Stimulated activated CD4-positive, alpha-beta T cell treated with anti-CD3 and anti-CD28 coated beads, Interleukin-2, amount 100 ng/mL, for 24 hours (primary cell): Measurements from ENCODE around the gene CAMK2B.

ENCODE experiments used
- DNase-seq, 2 donors: peaks; one replicate each; pipeline ENCODE4 v3.0.0-alpha.2; 2020

Gene CAMK2B

DNA sequence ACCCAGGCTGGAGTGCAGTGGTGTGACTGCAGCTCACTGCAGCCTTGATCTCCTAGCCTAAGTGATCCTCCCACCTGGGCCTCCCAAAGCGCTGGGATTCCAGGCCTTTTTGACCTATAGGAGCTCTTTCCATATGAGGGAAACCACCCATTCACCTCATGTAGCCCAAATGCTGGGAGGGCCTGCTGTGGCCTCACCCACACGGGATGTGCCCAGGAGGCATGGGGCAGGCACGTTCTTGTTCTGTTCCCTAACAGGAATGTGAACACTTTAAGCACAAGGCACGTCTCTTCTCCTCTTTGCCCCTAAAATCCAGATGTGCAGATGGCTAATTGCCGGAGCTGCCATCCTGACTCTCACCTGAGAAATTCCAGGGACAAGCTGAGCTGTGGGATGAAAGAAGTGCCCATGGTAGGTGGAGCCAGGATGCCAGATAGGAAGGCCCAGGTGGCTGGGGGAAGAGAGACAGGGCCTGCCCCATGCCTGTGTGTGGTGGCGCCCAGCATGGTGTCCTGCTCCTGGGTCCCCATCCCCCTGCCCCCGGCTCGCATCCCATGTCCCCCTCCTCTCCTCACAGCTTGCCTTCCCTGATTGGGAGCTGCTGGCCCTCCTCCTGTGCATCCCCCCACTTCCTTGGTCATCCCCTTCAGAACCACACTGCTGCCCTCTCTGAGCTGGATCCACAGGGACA lies 17.3 kb downstream of the CAMK2B start:
- DNase-seq = no peak

DNA sequence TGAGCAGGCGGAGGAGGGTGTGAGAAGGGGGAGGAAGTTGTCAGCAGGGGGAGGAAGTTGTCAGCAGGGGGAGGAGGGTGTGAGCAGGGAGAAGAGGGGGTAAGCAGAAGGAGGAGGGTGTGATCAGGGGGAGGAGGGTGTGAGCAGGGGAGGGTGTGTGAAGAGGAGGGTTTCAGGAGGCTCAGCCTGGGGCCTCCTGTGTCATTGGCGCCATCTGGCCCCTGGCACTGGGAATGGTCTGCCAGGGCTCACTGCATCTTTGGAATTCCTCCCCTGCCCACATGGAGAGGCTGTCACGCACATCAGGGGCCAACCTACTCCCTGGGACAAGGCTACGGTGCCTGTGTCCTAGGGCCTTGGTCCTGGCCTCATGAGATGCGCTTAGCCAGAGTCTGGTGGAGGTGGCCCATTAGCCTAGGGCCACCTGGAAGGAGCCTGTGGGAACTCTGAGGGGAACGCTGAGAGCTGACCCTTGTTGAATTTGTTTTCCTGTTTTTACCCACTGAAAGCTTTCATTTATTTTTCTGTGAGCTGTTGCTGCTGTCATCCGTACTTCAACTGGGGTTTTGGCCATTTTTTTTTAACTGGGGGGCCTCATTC lies 18.0 kb downstream of the CAMK2B start:
- peak in 1 of 2 donors; percentile 29 for DNase-seq

DNA sequence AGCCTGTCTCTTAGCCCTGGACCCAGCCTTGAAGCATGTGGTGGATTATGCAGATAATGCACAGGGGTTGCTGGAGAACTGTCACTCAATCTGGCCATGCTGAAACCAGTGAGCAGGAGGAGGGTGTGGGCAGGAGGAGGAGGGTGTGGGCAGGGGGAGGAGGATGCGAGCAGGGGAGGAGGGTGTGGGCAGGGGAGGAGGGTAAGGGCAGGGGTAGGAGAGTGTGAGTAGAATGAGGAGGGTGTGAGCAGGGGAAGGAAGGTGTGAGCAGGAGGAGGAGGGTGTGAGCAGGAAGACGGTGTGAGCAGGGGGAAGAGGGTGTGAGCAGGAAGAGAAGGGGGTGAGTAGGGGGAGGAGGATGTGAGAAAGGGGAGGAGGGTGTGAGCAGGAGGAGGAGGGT lies 18.8 kb downstream of the CAMK2B start:
- DNase-seq = no peak

DNA sequence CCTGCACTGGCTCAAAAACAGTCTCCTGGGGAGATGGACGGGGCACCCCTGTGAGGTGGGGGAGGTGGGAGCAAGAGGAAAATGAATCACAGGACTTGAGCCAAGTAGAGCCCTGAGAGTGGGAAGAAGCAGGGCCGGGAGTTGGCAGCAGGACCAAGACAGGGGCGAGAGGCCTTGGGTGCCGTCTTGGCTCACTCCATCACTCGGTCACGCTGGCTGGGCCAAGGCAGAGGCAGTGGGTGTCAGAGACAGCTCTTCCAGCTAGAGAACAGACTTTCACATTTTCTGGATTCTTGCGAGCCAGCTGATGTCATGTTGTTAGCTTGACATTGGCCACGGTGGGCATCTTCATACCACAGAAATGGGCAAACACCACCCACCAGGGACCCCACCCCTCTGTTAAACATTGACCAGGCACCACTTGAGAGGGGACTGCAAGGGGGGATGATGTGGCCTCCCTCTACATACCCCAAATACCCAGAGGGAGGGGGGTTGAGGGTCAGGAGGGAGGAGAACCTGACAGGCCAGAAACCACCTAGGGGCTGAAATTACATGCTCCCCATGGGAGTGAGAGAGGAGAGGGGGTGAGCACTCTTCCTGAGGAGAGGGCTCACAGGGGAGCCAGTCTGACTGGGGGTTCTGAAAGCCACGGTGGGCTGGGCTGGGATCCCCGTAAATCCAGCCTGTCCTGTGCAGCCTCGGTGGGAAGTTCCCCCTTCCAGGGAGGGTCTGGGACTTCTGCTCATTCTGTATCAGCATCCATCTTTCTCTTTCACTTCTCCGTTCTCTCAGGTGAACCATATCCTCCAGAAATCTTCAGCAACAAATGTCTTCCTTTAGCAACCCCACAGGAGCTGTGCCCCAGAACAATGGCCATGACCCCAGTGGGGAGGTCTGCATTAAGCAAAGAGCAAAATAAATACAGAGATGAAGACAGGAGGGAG lies 19.6 kb downstream of the CAMK2B start:
- DNase-seq = no peak

DNA sequence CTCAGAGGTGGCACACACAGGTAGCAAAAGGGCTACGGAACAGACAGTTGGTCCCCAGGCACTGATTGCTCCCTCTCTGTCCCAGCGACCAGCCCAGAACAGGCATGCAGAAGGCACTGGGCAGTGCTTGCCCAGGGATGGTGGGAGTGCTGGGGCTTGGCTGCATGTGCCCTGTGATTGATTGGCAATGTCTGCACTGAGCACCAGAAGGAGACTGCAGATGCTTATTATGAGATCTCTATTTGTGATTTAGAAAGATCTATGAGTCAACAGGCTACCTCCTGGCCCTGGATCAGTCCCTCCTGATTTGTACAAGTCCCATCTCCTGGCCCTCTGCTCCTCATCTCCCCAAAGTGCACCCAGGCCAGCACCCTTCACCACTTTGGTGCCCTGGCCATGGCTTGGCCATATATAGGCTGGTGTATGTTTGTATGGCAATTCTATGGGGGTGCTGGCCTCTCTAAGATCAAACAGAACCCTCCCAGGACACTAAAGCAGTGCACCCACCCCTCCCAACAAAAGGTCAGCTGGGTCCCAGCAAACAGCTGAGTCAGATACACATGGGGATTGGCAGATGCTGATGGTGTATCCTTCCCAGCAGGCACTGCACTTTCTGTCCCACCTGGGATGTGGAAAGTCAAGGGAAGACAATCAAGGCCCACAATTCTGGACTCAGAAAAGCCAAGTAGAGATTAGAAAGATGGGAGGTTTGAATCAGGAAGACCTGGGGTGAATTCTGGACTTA lies 30.9 kb downstream of the CAMK2B start:
- DNase-seq = no peak

DNA sequence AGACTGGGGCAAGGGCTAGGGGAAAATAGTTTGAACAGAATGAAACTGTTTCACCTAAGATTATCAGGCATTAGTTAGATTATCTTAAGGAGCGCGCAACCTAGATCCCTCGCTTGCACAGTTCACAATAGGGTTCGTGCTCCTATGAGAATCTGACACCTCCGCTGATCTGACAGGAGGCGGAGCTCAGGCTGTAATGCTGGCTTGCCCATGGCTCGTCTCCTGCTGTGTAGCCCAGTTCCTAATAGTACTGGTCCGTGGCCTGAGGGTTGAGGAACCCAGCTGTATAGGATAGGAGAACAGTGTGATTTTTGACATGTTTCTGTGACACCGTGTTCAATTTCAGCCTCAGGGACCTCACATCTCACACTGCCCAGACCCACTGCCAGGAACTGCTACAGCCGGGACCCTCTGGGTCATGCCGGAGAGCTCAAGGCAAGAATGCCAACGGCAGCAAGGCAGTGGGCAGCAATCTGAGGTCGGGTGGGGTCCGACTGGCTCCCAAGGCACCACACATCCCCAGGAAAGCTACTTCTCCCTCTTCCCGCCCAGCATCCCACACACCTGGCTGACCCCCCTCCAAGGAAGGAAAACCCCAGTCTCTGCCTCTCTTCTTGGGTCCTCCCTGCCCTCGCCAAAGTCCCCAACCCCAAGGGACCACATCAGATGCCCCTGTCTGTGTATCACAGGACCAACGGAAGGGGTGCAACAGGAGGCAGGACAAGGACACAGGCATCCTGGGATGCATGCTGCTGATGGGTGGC lies 31.7 kb downstream of the CAMK2B start:
- peak in 1 of 2 donors; percentile 10 for DNase-seq

DNA sequence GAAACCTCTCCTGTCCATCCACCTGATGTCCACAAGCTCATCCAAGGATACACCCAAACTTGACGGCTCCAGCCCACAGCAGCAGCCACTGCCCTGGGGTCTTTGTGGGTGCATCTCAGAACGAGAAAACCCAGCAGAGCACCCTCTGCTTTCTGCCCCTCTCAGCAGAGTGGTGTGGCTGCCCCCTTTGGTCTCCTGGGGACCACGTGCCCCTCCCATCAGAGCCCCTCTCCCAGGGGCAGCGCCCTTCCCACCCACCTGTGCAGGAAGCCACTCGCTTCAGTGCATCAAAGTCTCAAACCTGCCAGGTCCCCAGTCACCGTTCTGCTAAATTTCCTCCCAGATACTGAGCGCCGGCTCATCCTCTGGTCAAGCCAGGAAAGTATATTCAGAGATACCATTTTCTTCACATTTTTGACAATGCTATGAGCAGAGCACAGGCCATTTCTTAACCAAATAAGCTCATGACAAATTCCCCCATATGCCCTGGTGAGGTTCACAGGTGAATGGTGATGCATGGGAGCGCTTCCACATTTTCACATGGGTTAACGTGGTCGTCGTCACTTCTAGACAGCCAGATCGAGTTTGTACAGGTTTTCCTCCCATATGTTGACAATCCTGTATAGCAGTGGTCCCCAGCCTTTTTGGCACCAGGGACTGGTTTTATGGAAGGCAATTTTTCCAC lies 32.4 kb downstream of the CAMK2B start:
- DNase-seq = peak in 1 of 2 donors; percentile 8

DNA sequence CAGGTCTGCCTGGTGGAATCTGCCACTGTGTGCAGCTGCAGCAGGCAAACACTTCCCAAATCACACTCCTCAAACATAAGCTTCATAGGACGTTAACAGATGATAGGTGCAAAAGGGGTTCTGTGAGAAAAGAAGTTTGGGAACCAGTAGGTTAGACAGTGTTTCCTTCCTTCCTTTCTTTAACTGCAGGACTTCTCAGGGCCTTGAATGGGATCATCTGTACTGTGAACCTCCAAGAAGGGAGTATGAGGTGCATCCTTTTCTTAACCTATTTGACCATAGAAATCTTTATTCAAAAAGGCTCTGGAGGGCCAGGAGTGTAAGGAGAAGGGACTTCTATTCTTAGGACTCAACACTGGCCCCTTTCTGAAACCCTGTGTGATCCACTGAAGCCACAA lies 33.0 kb downstream of the CAMK2B start:
- DNase-seq = no peak

DNA sequence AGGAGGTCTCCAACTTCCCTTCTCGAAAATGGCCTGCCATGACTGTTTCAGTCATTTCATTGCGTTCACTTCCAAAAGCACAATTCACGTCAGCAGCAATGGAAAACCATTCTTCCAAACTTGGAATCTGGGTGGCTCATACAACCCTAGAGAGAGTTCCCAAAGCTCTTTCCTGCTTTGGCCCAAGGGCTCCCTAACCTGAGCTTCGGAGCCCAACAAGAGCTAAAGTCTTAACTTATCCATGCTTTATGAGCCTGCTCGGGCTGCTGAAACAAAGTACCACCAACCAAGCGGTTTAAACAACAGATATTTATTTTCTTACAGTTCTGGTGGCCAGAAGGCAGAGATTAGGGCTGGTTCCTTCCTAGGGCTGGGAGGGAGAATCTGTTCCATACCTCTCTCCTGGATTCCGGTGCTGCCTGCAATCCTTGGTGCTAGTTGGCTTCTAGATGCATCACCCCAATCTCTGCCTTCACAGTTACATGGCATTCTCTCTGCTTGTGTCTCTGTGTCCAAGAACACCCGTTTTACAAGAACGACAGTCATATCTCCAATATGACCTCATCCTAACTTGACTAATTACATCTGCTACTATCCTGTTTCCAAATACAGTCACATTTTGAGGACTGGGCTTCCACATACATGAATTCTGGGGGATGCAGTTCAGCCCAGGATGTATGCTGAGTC lies 33.5 kb downstream of the CAMK2B start:
- peak in 1 of 2 donors; percentile 8 for DNase-seq

DNA sequence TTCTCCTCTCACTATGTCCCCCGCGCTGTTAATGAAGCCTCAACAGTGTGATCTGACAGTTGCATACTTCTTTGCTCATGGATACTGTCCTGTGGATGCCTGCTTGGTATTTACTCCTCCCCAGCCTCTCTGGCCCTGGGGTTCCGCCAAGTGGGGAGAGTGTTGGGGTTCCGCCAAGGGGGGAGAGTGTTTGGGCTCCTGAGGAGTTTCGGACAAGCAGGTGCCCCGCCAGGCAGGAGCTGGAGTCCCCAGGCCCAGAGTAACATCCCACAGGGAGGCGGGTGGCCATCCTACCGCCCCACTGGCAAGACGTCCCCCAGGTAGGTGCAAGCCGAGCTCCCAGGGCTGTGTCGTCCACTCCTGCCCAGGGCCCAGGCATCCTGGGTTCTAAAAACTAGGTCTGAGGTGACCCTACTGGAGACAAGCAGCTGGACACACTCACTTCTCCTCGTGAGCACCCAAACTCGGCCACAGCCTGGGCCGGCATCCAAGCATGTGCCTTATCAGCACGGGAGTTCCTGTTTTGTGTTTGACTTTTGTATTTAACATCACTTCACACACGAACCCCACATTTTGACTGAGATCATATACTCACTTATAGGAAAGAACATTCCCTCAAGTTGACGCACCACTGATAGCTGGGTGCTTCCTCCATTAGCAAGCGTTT lies 34.2 kb downstream of the CAMK2B start:
- DNase-seq = peak in 1 of 2 donors; percentile 4

DNA sequence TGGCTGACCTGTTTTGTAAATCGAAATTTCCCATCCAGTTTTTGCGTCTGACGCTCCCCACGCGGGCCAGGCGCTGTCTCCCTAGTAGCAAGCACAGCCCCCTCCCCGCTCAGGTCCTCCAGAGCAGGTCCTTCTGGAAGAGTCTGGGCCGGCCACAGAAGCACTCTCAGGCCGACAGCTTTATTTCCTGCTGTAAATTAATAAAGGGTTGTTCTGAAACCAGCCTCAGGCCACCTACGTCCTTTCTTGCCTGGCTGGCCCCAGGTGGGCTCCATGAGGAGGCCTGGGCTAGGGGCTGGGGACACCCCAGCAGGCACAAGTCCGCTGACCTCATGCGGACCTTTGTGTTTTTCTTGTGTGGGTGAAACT lies 35.2 kb downstream of the CAMK2B start:
- DNase-seq = no peak

DNA sequence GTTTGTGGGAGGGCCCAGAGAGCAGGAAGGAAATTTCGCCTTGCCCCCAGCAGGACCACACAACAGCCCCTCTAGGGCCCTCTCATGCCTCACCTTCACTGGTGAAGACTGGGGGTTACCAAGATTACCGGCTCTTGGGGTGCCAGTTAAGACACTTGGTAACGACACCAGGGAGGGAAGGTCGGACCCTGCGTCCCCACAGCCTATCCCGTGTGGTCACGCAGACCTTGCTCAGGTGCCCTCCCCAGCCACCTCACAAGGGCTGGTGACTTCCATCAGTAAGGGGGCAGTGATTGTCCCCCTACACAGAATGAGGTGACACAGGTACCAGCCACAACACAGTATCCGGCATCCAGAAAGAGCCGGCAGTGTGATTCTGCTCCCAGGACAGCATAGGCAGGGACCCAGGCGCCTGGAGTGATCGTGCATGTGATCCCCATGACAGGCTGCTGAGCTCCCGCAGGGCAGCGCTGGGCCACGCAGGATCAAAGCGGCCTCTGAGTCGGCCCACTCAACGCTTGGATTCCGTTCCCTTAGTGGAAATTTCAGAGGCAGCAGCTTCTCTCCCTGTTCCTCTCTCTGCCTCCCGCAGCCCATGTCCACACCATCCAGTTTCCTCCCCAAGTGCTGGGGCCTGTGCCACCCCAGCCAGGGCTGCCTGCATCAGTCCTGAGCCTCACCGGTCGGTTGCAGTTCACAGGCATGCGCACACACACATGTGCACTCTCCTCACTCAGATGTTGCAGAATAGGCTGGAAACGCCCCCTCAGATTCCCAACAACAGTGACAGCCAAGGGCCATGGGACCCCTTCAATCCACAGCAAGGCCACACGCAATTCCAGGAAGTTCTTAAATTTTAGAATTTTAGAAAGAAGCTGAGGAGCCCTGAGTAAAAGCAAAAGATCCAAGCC lies 35.8 kb downstream of the CAMK2B start:
- no peak for DNase-seq

DNA sequence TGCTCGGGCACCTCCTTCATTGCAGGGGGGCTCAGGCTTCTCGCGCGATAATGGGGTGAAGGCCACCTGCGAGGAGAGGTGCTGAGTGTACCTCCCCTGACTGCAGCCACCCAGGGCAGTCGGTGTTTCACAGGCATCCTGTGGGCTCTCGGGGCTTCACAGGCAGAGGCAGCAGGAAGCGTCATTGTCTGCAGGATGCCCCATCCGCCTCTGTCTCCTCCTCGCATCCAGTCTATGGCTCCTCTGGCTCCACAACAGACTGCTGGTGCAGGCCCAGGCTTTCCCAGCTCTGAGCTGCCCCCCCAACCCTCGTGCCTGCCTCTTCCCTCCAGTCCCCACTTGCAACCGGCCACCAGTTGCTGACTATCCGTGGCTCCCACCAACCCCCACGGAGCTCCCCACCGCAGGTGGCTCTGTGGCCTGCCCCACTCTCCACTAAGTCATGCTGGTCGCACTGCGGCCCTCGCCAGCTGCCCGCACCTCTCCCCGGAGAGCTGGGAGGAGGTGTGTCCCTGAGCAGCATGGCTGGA lies 36.5 kb downstream of the CAMK2B start:
- DNase-seq = no peak

DNA sequence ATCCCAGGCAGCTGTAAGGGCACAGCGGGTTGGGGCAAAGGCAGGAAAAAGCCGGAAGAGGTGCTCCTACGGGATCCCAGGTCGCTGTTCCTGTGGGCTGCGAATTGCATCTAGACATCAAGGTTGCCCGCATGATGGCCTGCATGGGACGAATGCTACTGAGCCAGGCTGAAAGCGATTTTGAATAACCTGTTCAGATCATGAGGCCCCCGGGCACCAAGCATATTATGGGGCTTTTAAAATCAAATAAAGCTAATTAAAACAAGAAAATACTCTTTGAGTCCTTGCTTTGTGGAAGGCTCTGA lies 37.1 kb downstream of the CAMK2B start:
- DNase-seq = no peak

DNA sequence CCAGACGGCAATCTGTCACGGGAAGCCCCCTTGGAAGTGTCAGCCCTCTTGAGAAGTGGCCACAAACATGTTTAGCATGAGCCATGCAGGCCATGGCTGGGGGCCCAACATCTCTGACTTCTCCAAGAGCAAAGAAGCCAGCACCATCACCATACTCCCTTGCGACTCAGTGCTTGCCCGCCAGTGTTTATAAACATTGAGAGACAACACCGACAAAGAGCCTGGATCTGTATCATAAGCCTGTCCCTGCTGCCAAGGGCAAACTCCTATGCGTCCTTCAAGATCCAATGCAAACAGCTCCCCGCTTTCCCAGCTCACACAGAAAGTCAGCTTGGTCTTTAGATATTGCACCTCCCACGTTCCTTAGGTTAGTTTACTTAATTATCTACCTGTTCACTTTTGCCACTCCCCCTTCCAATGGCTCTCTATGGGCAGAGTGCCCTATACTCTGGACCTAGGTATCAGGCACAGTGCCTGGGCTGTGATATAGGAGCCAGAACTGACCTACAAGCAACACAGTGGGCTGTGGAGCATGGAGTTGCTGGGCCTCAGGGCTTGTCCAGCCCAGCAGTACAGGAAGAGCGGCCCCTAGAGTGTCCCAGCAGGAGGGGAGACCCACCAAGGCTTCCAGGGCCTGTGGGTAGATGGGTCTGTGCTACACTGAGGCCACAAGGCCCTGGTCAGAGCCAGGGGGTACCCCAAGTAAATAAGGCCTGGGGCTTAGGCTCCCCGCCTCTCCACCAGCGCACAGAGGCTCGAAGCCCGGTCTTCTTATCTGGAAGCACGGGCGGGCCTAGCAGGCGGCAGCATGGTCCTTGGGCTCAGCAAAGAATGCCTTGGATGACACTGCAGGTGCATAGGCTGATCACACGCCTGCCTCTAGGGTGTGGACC lies 37.7 kb downstream of the CAMK2B start:
- no peak for DNase-seq

DNA sequence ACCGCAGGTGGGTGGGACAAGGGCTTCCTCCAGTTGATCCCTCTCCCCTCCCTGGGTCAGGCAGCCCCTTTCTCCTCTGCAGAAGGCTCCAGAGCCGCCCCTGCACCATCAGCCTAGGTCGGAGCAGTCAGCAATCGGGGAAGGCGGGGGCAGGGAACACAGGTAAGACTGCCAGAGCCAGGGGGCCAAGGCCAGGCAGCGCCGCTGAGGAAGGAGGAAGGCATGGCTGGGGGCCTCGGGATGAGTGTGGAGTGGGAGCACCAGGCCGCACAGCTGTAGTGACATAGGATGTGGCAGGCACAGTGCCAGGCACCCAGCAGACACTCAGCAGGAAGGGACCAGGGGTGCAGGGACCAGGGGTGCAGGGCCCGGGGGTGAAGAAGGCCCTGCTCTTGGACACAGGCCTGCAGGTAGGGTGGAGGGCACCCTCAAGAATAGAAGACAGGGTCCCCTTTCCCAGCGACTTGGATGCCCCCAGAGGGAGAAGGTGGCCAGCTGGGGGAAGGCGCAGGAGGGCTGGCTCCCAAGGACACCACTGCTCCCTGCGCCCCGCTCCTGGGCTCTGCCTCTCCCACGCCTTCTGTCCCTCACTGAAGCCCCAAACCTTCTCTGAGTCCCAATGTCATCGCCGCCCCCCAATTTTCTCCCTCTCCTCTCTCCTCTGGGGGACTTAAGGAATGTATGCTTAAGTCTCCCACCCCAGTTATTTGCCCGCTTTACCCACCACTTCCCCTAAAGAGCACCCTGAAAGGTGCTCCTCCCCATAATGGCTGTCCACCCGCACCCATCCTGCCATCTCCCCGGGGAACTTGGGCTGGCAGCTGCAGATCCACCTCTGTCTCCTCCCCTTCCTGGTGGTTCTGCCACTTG lies 38.5 kb downstream of the CAMK2B start:
- no peak for DNase-seq

DNA sequence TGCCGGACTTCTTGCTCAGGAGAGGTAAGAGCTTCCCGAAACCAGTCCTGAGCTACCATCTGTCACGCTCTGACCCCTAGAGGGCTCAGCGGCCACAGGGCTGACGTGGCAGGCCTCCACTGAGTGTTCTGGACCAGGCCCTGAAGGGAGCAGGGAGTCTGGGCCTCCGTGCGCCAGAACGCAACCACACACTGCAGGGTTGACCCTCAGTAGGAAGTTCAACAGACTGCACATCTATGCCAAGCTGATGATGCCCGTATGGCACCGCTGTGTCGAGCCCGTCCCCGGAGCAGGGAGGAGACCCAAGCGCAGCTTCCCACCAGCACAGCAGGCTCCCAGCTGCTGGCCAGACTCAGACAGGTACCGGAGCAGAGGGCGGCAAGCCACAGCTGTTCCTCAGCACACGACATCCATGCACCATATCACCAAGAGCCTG lies 39.2 kb downstream of the CAMK2B start:
- DNase-seq = no peak
